Brain (organoid and tissue), 1 donor: ENCODE results near the gene POT1. TPM values are rescaled to one million over a fixed set of nuclear protein-coding genes. Genes with fewer than 3 reads are reported as not detected.

Experiments used
- polyA plus RNA-seq: library from polyadenylated mRNA; stranded (reverse); fragments of 350-450 nt; fragmentation: Illumina TruSeq; extraction: RNeasy Lipid Tissue Mini Kit (QIAGEN cat#74804); gene quantifications from one replicate; pipeline ENCODE4 v1.2.3, GENCODE V29; 2015; ENCODE audit warnings: low read depth, low replicate concordance; ENCODE audit not compliant: insufficient read depth

Gene POT1
- polyA plus RNA-seq, 1 donor from 2014 or later: 11.7 TPM

Other genes starting within 250 kb of the POT1 start
- 63.7 TPM for gene GPR37, start 164.0 kb downstream of the POT1 start, polyA plus RNA-seq